ENCODE results near the gene DVL2. TPM values are rescaled to one million over a fixed set of nuclear protein-coding genes. Genes with fewer than 3 reads are reported as not detected.
A peak's percentile ranks its signal among the peaks of the same experiment; 100 is the strongest.

The DVL2 gene
- total and polyA plus RNA-seq, 2 donors (not counting 3 experiments of a cell fraction or from before 2014, with no cell fraction given), result 17.2 to 55.9 TPM

DNA sequence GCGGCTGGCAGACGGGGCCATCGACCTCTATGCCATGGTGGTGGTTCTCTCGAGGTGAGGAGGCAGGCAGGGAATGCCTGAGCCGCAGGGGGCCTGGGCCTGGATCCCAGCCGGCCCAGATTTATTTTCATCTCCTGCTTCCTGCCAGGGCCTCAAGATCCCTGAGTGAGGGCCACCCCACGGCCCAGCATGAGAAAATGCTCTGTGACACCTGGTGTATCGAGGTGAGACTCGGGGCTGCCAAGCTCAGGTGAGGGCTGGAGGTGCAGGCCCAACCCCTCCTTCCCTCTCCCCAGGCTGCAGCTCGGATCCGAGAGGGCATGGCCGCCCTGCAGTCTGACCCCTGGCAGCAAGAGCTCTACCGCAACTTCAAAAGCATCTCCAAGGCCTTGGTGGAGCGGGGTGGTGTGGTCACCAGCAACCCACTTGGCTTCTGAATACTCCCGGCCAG lies 9.6 kb downstream of the DVL2 start:
- Histone ChIP-seq H4K20me1 (replicated peaks; ENCODE audit: control insufficient read depth, extremely low read depth, insufficient read depth, low read length) (no peaks in the 10 kb centered on the region), H3K79me2 (ENCODE audit: control insufficient read depth, insufficient read depth, low read length) (peaks cover 2% of the 10 kb centered on the region), H3K27me3 (ENCODE audit: control insufficient read depth in 2 of 2, insufficient read depth in 2 of 2, low read length in 2 of 2) (no peaks in the 10 kb centered on the region), H3K4me3 (replicated peaks in 1 of 3; ENCODE audit: insufficient read depth in 1 of 3, low read depth in 1 of 3, low read length in 3 of 3) (no peak overlapping the region), H3K4me2 (ENCODE audit: insufficient read depth, low read length) (no peak overlapping the region), H3K36me3 (ENCODE audit: control insufficient read depth in 2 of 2, extremely low read depth in 1 of 2, insufficient read depth in 2 of 2, low read length in 2 of 2) (peaks cover 27 to 50% of the 10 kb centered on the region in 2 experiments), H3K27ac (ENCODE audit: insufficient read depth, low read depth, low read length) (no peak overlapping the region), H3K4me1 (ENCODE audit: control insufficient read depth, extremely low read depth, insufficient read depth, low read length) (peaks cover 7% of the 10 kb centered on the region), H3K9me1 (replicated peaks; ENCODE audit: control insufficient read depth, extremely low read depth, insufficient read depth, low read length) (no peaks in the 10 kb centered on the region), H3K9me3 (replicated peaks; ENCODE audit: control insufficient read depth, insufficient read depth, low read length) (no peaks in the 10 kb centered on the region), H3K9ac (replicated peaks; ENCODE audit: extremely low read depth, insufficient read depth, low read length) (no peak overlapping the region), H2AFZ (ENCODE audit: low read depth, low read length) (no peak overlapping the region)
- dilution Hi-C loops (cut with MboI; ENCODE audit: extremely low pct_ligation_motif_present, low sequenced_read_pairs) (no loop called here), intact Hi-C loops (cut with micrococcal nuclease) (no loop called here)
- ChIA-PET CTCF (interaction anchor here (1.4 to 2.0 kb wide), 3 partner anchors 15 to 179 kb away, joined by 3 to 9 read pairs (median 4); partner anchors contain the start of gene PHF23), POLR2A (no interaction called here)
- DNase-seq (ENCODE audit: low read depth, low spot score), result no peak
- FAIRE-seq, result no peak
- TF ChIP-seq EZH2 (IDR thresholded peaks at IDR 0.05; ENCODE audit: borderline replicate concordance, low read depth, low read length, severe bottlenecking), result no peak
- TF ChIP-seq FOS (IDR thresholded peaks at IDR 0.05; ENCODE audit: borderline replicate concordance, insufficient read depth, low read length), result no peak
- TF ChIP-seq, protein P1, sequence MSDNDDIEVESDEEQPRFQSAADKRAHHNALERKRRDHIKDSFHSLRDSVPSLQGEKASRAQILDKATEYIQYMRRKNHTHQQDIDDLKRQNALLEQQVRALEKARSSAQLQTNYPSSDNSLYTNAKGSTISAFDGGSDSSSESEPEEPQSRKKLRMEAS (IDR thresholded peaks at IDR 0.05; ENCODE audit: insufficient read depth, insufficient read length), result no peak
- TF ChIP-seq JUN (IDR thresholded peaks at IDR 0.05; ENCODE audit: borderline replicate concordance, insufficient read depth, insufficient read length, low read depth), result no peak
- TF ChIP-seq GATA2 (IDR thresholded peaks at IDR 0.05; ENCODE audit: insufficient read depth, insufficient read length, low read depth, low read length), result no peak
- TF ChIP-seq POLR2A (IDR thresholded peaks at IDR 0.05; ENCODE audit: low read depth, low read length), result no peak
- no peak for TF ChIP-seq POLR2AphosphoS5 (IDR thresholded peaks at IDR 0.05; ENCODE audit: insufficient read depth, low read depth, low read length)
- TF ChIP-seq, protein P2, sequence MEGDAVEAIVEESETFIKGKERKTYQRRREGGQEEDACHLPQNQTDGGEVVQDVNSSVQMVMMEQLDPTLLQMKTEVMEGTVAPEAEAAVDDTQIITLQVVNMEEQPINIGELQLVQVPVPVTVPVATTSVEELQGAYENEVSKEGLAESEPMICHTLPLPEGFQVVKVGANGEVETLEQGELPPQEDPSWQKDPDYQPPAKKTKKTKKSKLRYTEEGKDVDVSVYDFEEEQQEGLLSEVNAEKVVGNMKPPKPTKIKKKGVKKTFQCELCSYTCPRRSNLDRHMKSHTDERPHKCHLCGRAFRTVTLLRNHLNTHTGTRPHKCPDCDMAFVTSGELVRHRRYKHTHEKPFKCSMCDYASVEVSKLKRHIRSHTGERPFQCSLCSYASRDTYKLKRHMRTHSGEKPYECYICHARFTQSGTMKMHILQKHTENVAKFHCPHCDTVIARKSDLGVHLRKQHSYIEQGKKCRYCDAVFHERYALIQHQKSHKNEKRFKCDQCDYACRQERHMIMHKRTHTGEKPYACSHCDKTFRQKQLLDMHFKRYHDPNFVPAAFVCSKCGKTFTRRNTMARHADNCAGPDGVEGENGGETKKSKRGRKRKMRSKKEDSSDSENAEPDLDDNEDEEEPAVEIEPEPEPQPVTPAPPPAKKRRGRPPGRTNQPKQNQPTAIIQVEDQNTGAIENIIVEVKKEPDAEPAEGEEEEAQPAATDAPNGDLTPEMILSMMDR (IDR thresholded peaks at IDR 0.05; ENCODE audit: extremely low read depth in 1 of 2, insufficient read depth in 1 of 2, low read depth in 1 of 2, low read length in 2 of 2), result no peak
- TF ChIP-seq MYC (IDR thresholded peaks at IDR 0.05; ENCODE audit: low read depth, low read length), result no peak
- TSS peak; percentile 23 for BruUV-seq (replicated peaks)

Data from endothelial cell of umbilical vein (primary cell).